HG03565 (cell line): ENCODE data around the gene PIP5K1B.

Experiments
- ATAC-seq: cut with Tn5 transposase; IDR thresholded peaks from one replicate; pipeline ENCODE4 v1.9.1; 2021; ENCODE audit warnings: mild to moderate bottlenecking, moderate library complexity; ENCODE audit not compliant: unreplicated experiment

The PIP5K1B gene

DNA sequence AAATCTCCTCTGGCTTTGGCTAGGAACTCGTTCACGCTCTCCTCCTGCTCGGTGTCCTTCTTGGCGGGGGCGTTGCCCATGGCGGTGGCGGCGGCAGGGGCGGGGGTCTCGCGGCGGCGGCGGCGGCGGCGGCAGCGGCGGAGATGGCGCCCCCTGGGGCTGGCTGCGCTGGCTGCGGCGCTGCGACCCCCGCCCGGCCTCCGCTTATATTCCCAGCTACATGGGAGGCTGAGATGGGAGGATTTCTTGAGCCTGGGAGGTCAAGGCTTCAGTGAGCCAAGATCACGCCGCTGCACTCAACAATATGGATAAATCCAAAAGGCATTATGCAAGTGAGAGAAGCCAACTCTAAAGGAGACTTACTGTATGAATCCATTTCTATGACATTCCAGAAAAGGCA is 309.0 kb downstream of the PIP5K1B start, which contains the start of gene PRKACG:
TSS of gene PRKACG (minus strand) at position 101 of the 400 bp plus-strand sequence. CDS start at position 80, 21 bp downstream.
- no peak for ATAC-seq

DNA sequence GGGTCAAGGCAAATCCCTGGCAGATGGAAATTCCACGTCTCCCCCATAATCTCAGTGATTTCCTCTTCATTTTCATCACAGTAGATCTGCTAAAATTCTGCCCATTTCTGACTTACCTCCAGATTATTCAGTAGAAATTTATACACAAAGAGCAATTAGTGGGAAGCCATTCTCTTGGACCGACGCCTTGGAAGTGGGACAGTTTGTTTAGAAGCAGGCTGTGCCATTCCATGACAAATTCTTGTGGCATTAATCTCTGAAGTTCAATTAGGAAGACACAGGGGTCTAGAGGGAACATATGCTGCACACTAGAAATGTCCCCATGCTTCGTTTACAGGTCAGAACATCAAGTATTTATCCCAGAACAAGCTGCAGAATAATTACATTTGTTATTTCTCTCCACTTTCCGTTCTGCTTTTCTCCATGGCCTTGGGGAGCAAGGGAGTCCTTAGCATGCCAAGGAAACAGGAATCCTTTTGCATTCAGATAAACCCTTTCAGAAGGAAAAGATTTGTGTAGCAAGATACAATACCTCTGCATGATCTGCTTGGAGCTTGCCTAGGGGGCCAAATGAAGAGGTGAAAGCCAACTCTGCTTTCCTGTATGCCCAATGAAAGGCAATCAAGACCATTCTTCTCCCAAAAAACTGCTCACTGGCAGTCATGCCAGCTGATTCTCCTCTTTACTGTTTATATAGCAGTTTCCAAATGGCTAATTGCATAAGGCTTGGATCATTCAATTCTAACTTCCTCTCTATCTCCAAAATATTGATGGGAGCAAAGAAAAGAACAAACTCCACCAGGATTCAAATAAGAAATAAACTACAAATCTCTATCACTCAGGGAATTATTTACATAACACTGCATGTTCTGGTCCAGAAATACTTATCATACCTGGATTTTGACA is 311.4 kb downstream of the PIP5K1B start:
- ATAC-seq, result no peak

GRCh38 chr9:69018737-69019136 is 313.7 kb downstream of the PIP5K1B start:
- ATAC-seq, result no peak

DNA sequence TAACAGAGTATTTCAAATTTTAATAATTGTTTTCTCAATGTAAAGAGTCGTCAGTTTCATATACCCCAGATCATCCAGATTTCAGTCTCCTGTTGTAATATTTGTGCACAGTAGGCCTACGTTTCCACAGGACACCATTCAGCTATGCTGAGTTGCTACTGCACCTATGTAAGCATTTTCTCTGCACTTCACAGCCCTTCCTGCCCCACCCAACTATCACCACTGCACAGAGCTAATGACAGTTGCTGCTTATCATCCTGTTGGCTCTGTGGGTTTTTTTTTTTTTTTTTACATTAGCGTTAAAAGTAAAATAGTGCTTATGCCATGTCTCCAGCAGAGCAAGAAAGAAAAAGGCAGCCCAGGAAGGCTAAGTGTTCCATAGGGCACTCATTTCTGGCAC is 314.8 kb downstream of the PIP5K1B start:
- no peak for ATAC-seq

- no peak for ATAC-seq
These were observed 315.5 kb downstream of the PIP5K1B start for GRCh38 chr9:69020301-69021145.

DNA sequence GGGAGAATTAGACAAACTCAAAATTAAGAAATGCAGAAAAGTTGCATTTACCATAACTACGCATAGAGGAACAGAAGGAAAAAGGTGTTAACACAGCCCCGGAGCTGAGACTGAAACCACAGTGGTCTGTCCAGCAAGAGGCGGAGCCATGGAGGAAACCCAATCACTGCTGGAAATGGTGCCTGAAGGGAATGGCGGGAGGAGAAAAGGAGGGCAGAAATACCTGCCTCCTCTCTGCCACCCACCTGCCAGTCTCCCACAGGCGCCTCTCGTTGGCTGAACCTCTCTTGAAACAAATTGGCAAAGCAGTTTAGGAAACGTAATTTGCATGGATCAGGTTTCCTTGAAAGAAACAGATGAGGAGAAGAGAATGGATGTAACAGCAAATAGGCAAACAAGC is 318.6 kb downstream of the PIP5K1B start:
- ATAC-seq, result no peak

GRCh38 chr9:69027355-69028097 is 322.5 kb downstream of the PIP5K1B start:
- peak; percentile 78 for ATAC-seq

DNA sequence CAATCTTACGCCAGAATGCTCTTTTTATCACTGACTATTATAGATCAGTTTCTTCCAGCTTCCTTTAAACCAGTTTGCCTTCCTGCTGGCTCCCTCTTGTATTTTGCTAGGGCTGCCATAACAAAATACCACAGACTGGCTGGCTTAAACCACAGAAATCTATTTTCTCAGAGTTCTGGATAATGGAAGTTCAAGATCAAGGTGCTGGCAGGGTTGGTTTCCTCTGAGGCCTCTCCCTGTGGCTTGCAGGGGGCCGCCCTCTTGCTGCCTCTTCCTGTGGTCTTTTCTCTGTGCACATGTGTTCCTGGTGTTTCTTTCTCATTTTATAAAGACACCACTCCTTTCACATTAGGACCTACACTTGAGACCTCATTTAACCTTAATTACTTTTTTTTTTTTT is 323.7 kb downstream of the PIP5K1B start:
- ATAC-seq, result no peak

DNA sequence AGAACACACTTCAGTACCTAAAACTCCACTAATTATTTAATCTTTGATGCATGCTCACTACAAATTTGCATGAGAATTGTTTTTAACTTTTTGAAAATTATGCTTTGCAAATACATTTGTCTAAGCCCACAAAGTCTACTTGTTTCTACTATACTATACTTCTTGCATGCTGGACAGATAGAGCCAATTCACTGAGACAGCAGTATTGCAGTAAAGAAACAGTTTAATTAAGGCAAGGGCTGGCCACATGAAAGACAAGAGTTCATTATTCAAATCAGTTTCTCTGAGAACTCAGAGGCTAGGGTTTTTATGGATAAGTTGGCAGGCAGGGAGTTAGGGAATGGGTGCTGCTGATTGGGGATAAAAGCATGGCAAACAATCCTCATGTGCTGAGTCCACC is 324.5 kb downstream of the PIP5K1B start:
- ATAC-seq, result no peak

DNA sequence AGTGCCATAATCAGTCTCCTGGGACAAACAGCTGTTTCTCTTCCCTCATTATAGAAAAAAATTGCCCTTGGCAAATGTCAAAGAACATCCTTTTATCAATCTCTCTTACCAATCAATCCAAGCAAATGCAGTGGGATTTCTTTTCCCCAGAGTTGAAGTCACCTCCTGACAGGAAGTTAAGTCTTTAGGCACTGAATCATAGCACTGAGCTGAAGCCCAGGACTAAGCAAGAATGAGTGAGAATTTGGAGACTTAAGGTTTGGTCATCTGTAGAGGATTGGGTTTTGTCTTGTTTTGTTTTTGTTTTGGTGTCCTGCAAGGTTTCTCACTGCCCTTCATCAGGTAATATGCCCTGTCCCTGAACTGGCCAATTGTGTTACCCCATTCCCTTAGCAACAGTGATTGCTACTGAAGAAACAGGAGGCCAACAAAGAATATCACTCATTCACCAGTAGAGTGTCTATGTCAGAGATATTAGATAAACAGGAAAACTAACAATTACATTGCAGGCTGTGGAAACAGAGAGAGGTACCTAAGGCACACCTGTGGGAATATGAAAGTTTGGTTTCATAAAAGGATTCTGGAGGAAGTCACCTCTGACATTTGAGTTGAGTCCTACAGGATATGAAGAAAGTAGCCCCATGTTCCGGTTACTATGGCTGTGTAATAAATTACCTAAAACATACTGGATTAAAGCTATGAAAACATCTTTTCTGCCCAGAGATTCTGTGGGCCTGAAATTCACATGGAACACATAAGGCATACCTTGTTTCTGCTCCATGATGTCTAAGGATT is 326.0 kb downstream of the PIP5K1B start:
- no peak for ATAC-seq

GRCh38 chr9:69034071-69034470 is 329.0 kb downstream of the PIP5K1B start:
- ATAC-seq, result no peak

DNA sequence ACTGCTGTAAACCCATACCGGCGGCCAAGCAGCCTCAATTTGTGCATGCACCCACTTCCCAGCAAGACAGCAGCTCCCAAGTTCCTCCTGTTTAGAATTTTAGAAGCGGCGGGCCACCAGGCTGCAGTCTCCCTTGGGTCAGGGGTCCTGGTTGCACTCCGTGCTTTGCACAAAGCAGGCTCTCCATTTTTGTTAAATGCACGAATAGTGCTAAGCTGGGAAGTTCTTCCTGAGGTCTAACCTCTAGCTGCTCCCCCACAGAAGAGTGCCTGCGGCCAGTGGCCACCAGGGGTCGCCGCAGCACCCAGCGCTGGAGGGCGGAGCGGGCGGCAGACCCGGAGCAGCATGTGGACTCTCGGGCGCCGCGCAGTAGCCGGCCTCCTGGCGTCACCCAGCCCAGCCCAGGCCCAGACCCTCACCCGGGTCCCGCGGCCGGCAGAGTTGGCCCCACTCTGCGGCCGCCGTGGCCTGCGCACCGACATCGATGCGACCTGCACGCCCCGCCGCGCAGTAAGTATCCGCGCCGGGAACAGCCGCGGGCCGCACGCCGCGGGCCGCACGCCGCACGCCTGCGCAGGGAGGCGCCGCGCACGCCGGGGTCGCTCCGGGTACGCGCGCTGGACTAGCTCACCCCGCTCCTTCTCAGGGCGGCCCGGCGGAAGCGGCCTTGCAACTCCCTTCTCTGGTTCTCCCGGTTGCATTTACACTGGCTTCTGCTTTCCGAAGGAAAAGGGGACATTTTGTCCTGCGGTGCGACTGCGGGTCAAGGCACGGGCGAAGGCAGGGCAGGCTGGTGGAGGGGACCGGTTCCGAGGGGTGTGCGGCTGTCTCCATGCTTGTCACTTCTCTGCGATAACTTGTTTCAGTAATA is 330.6 kb downstream of the PIP5K1B start, which contains the start of gene FXN:
TSS of gene FXN (plus strand) at position 315 of the 871 bp plus-strand sequence. CDS start at position 346, 31 bp downstream.
- peak; percentile 91 for ATAC-seq

- ATAC-seq, result peak; percentile 19
These were observed 331.3 kb downstream of the PIP5K1B start for GRCh38 chr9:69036309-69036708.

DNA sequence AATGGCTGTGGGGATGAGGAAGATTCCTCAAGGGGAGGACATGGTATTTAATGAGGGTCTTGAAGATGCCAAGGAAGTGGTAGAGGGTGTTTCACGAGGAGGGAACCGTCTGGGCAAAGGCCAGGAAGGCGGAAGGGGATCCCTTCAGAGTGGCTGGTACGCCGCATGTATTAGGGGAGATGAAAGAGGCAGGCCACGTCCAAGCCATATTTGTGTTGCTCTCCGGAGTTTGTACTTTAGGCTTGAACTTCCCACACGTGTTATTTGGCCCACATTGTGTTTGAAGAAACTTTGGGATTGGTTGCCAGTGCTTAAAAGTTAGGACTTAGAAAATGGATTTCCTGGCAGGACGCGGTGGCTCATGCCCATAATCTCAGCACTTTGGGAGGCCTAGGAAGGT is 331.8 kb downstream of the PIP5K1B start:
- no peak for ATAC-seq

DNA sequence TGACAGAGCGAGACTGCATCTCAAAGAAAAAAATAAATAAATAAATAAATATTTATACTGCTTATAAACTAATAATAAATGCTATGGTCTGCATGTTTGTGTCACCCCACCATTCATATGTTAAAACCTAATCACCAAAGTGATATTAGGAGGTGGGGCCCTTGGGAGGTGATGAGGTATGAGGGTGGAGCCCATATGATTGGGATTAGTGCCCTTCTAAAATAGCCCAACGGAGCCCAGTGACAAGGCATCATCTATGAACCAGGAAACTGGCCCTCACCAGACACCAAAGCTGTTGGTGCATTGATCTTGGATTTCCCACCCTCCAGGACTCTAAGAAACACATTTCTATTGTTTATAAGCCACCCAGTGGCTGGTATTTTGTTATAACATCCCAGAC is 335.6 kb downstream of the PIP5K1B start:
- ATAC-seq, result no peak

- no peak for ATAC-seq
These were observed 339.5 kb downstream of the PIP5K1B start for GRCh38 chr9:69044240-69045219.

- no peak for ATAC-seq
These were observed 340.8 kb downstream of the PIP5K1B start for GRCh38 chr9:69045821-69046220.

DNA sequence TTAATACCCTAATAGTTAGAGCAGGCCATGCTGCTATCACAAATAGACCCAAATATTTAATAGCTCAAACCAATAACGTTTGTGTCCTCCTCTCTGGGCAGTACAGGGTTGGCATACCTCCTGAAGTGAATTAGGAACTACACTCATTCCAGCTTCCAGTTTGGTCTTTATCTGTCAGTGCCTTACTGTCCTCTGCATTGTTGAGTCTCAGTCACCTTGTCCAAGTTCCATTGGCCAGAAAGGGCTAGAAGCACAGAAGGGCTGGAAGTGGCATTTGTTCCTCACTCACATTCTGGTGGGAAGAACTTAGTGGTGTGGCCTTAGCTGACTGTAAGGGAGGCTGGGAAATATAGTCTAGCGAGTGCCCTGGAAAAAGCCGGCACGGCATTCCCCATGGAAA is 341.7 kb downstream of the PIP5K1B start:
- no peak for ATAC-seq
